ENCODE measurements around the gene CAST. TPM values are rescaled to one million over a fixed set of nuclear protein-coding genes. Genes with fewer than 3 reads are reported as not detected.

Gene CAST
- total and polyA plus RNA-seq, 2 donors (not counting 1 experiment from before 2014, with no cell fraction given) = 41.0 to 231 TPM

- peaks cover 0 to 2% of the 10 kb centered on the region in 2 experiments for H3K36me3 ChIP-seq (replicated peaks in 1 of 2; ENCODE audit: control extremely low read depth in 1 of 2, control insufficient read depth in 1 of 2, extremely low read depth in 1 of 2, insufficient read depth in 2 of 2, low read length in 1 of 2)
- peaks cover 63% of the 10 kb centered on the region for H4K20me1 ChIP-seq (ENCODE audit: control insufficient read depth, insufficient read depth, low read length, poor library complexity, severe bottlenecking)
- Mint-ChIP-seq H3K9me3 (ENCODE audit: insufficient read depth) (no peaks in the 10 kb centered on the region), H3K4me3 (no peak overlapping the region), H3K4me1 (peaks cover 29% of the 10 kb centered on the region), H3K27me3 (no peaks in the 10 kb centered on the region), H3K27ac (no peak overlapping the region)
- peaks cover 65% of the 10 kb centered on the region for H3K79me2 ChIP-seq (ENCODE audit: control insufficient read depth, insufficient read depth, low read length)
- no peak for TF ChIP-seq CTCF (IDR thresholded peaks at IDR 0.05)
- no peak for TF ChIP-seq EZH2 (IDR thresholded peaks at IDR 0.05; ENCODE audit: borderline replicate concordance, insufficient read depth, low read depth, low read length, poor library complexity, severe bottlenecking)
- H3K27me3 ChIP-seq (replicated peaks in 1 of 4; ENCODE audit: control extremely low read depth in 1 of 4, control insufficient read depth in 3 of 4, insufficient read depth in 4 of 4, low read length in 3 of 4) = no peaks in the 10 kb centered on the region
- CTCF ChIA-PET = interaction anchor here (1.0 kb wide), 1 partner anchor 92 kb away, joined by 3 read pairs; no protein-coding TSS in a partner anchor
- H3K4me2 ChIP-seq (replicated peaks; ENCODE audit: low read depth, low read length, poor library complexity, severe bottlenecking) = no peak overlapping the region
- H2AFZ ChIP-seq (ENCODE audit: insufficient read depth, low read depth, low read length, poor library complexity, severe bottlenecking) = no peak overlapping the region
- 93% methylated on average over 4 of the region's 5 CpGs for WGBS (ENCODE audit: insufficient coverage)
- H3K9ac ChIP-seq (ENCODE audit: low read length) = no peak overlapping the region
- no peak overlapping the region for H3K4me3 ChIP-seq (ENCODE audit: control extremely low read depth in 1 of 5, extremely low read depth in 1 of 5, insufficient read depth in 1 of 5, low read depth in 2 of 5, low read length in 4 of 5)
- ATAC-seq (ENCODE audit: low read depth) = no peak
- DNase-seq = no peak
- intact Hi-C loops (cut with micrococcal nuclease) = no loop called here
- no peak overlapping the region for H3K27ac ChIP-seq (ENCODE audit: low read length in 2 of 2)
- no peaks in the 10 kb centered on the region for H3K9me3 ChIP-seq (ENCODE audit: control extremely low read depth in 1 of 3, control insufficient read depth in 2 of 3, insufficient read depth in 1 of 3, low read length in 2 of 3)
- H3K4me1 ChIP-seq (ENCODE audit: control insufficient read depth in 2 of 2, insufficient read depth in 2 of 2, low read length in 2 of 2) = peaks cover 14 to 21% of the 10 kb centered on the region in 2 donors
- POLR2A ChIA-PET = no interaction called here
Measured at GRCh38 chr5:96706433-96707111, 44.4 kb downstream of the CAST start.

GRCh38 chr5:96708600-96708999 is 46.4 kb downstream of the CAST start:
- ChIA-PET POLR2A (no interaction called here), CTCF (no interaction called here)
- ATAC-seq (ENCODE audit: low read depth) = no peak
- Histone ChIP-seq H3K4me2 (replicated peaks; ENCODE audit: low read depth, low read length, poor library complexity, severe bottlenecking) (no peak overlapping the region), H3K4me3 (ENCODE audit: control extremely low read depth in 1 of 5, extremely low read depth in 1 of 5, insufficient read depth in 1 of 5, low read depth in 2 of 5, low read length in 4 of 5) (no peak overlapping the region), H3K27ac (ENCODE audit: low read length in 2 of 2) (no peak overlapping the region), H4K20me1 (ENCODE audit: control insufficient read depth, insufficient read depth, low read length, poor library complexity, severe bottlenecking) (peaks cover 60% of the 10 kb centered on the region), H3K79me2 (ENCODE audit: control insufficient read depth, insufficient read depth, low read length) (peaks cover 64% of the 10 kb centered on the region), H3K27me3 (replicated peaks in 1 of 4; ENCODE audit: control extremely low read depth in 1 of 4, control insufficient read depth in 3 of 4, insufficient read depth in 4 of 4, low read length in 3 of 4) (no peaks in the 10 kb centered on the region), H3K9me3 (ENCODE audit: control extremely low read depth in 1 of 3, control insufficient read depth in 2 of 3, insufficient read depth in 1 of 3, low read length in 2 of 3) (no peaks in the 10 kb centered on the region), H3K36me3 (replicated peaks in 1 of 2; ENCODE audit: control extremely low read depth in 1 of 2, control insufficient read depth in 1 of 2, extremely low read depth in 1 of 2, insufficient read depth in 2 of 2, low read length in 1 of 2) (peaks cover 0 to 3% of the 10 kb centered on the region in 2 experiments), H3K9ac (ENCODE audit: low read length) (no peak overlapping the region), H3K4me1 (ENCODE audit: control insufficient read depth in 2 of 2, insufficient read depth in 2 of 2, low read length in 2 of 2) (peaks cover 3 to 5% of the 10 kb centered on the region in 2 donors), H2AFZ (ENCODE audit: insufficient read depth, low read depth, low read length, poor library complexity, severe bottlenecking) (no peak overlapping the region)
- no peak for DNase-seq
- WGBS (ENCODE audit: insufficient coverage) = no CpG with 5 or more reads among the region's 4 CpGs
- Mint-ChIP-seq H3K9me3 (ENCODE audit: insufficient read depth) (no peaks in the 10 kb centered on the region), H3K27ac (no peak overlapping the region), H3K4me3 (no peak overlapping the region), H3K4me1 (peaks cover 18% of the 10 kb centered on the region), H3K27me3 (no peaks in the 10 kb centered on the region)
- TF ChIP-seq CTCF (IDR thresholded peaks at IDR 0.05) = no peak
- TF ChIP-seq EZH2 (IDR thresholded peaks at IDR 0.05; ENCODE audit: borderline replicate concordance, insufficient read depth, low read depth, low read length, poor library complexity, severe bottlenecking) = no peak
- intact Hi-C loops (cut with micrococcal nuclease) = no loop called here
